HepG2 (cell line): Measurements from ENCODE around the gene TLE5. TPM values are rescaled to one million over a fixed set of nuclear protein-coding genes. Genes with fewer than 3 reads are reported as not detected.

Experiments used
- CREM ChIP-seq, 2 experiments: sonication (generic) in 1 of 2; formaldehyde crosslinking in 1 of 2; IDR thresholded peaks; 2 replicates each; pipeline versions ENCODE4 v1.4.0 to v1.6.1; 2016 to 2020; ENCODE audit warnings: antibody characterized with exemption in 1 of 2, mild to moderate bottlenecking in 1 of 2, missing genetic modification reagents in 1 of 2
- CTCF ChIP-seq: sonication (generic); formaldehyde crosslinking; IDR thresholded peaks from 2 replicates; pipeline ENCODE4 v1.5.0; 2020; ENCODE audit warnings: mild to moderate bottlenecking, missing genetic modification reagents, moderate library complexity
- FOXP1 ChIP-seq, 2 experiments: fragments of 450-650 bp in 1 of 2; IDR thresholded peaks; 2 replicates each; pipeline ENCODE4 v1.6.1; 2017 to 2018; ENCODE audit warnings: antibody characterized with exemption in 1 of 2
- JDP2 ChIP-seq: sonication (generic); formaldehyde crosslinking; IDR thresholded peaks from 2 replicates; pipeline ENCODE4 v1.8.1; 2022; ENCODE audit warnings: missing genetic modification reagents, borderline replicate concordance
- PITX1 ChIP-seq: sonication (generic); formaldehyde crosslinking; IDR thresholded peaks from 2 replicates; pipeline ENCODE4 v1.5.1; 2020; ENCODE audit warnings: mild to moderate bottlenecking, missing genetic modification reagents
- SOX13 ChIP-seq, 3 experiments: fragments of 450-650 bp in 1 of 3; sonication (generic) in 1 of 3; formaldehyde crosslinking in 1 of 3; IDR thresholded peaks in 2 of 3; conservative IDR thresholded peaks in 1 of 3; 2 replicates each; pipeline versions ENCODE4 v1.5.0 to v1.6.1; 2016 to 2020; ENCODE audit warnings: antibody characterized with exemption in 1 of 3, mild to moderate bottlenecking in 1 of 3, missing compliant biosample characterization in 1 of 3, missing genetic modification reagents in 1 of 3, moderate library complexity in 1 of 3
- SOX5 ChIP-seq: IDR thresholded peaks from 2 replicates; pipeline ENCODE4 v1.6.1; 2016; ENCODE audit warnings: borderline replicate concordance
- SRSF4 ChIP-seq: fragments of 200-400 bp; formaldehyde crosslinking; IDR thresholded peaks from one replicate; pipeline ENCODE4 v1.6.1; 2018; ENCODE audit warnings: mild to moderate bottlenecking, low read depth, low read length, moderate library complexity; ENCODE audit not compliant: poor library complexity, severe bottlenecking
- TBX3 ChIP-seq: fragments of 450-650 bp; IDR thresholded peaks from 2 replicates; pipeline ENCODE4 v1.6.1; 2017; ENCODE audit warnings: antibody characterized with exemption, mild to moderate bottlenecking, inconsistent platforms, borderline replicate concordance
- THRA ChIP-seq: sonication (generic); formaldehyde crosslinking; IDR thresholded peaks from 2 replicates; pipeline ENCODE4 v1.4.0; 2020; ENCODE audit warnings: missing genetic modification reagents, borderline replicate concordance
- ZFP82 ChIP-seq: sonication (generic); formaldehyde crosslinking; IDR thresholded peaks from 2 replicates; pipeline ENCODE4 v1.5.1; 2020; ENCODE audit warnings: mild to moderate bottlenecking, missing genetic modification reagents, borderline replicate concordance
- ZNF142 ChIP-seq: sonication (generic); formaldehyde crosslinking; IDR thresholded peaks from 2 replicates; pipeline ENCODE4 v1.4.0; 2020; ENCODE audit warnings: missing genetic modification reagents
- ZNF260 ChIP-seq: sonication (generic); formaldehyde crosslinking; IDR thresholded peaks from 2 replicates; pipeline ENCODE4 v1.4.0; 2020; ENCODE audit warnings: missing genetic modification reagents, low read depth, mild to moderate bottlenecking, borderline replicate concordance
- ZNF350 ChIP-seq: sonication (generic); formaldehyde crosslinking; IDR thresholded peaks from 2 replicates; pipeline ENCODE4 v1.4.0; 2020; ENCODE audit warnings: mild to moderate bottlenecking, low read depth, missing genetic modification reagents, borderline replicate concordance
- ZNF501 ChIP-seq: sonication (generic); formaldehyde crosslinking; IDR thresholded peaks from 2 replicates; pipeline ENCODE4 v1.5.1; 2020; ENCODE audit warnings: mild to moderate bottlenecking, moderate library complexity, missing genetic modification reagents
- ZNF768 ChIP-seq: sonication (generic); formaldehyde crosslinking; IDR thresholded peaks from 2 replicates; pipeline ENCODE4 v1.4.0; 2020; ENCODE audit warnings: missing genetic modification reagents
- polyA plus RNA-seq, 8 experiments: library from polyadenylated mRNA; depleted of rRNA in 3 of 8; stranded (reverse) in 7 of 8; unstranded in 1 of 8; fragments of >200 nt; fragmentation: Illumina TruSeq in 4 of 8; extraction: Trizol in 4 of 8; gene quantifications; 2 replicates each; pipeline versions ENCODE4 v1.2.1 to v1.2.3, GENCODE V29; 2011 to 2016; ENCODE audit warnings: low read depth in 4 of 8, missing spikeins in 1 of 8, mixed read lengths in 1 of 8; ENCODE audit not compliant: insufficient read depth in 1 of 8
- total RNA-seq, 5 experiments: library from RNA; depleted of rRNA; stranded (reverse); fragments of >200 nt; fragmentation: Illumina TruSeq; extraction: Trizol; gene quantifications; 2 replicates each; pipeline ENCODE4 v1.2.3, GENCODE V29; 2016; ENCODE audit warnings: low read depth in 1 of 5
- TF ChIP-seq, protein P1 (sequence below): IDR thresholded peaks from 2 replicates; pipeline ENCODE4 v1.6.1; 2012; ENCODE audit warnings: inconsistent platforms

The TLE5 gene
- total and polyA plus RNA-seq, 2 of the 13 experiments (the other 11 are each of a cell fraction or from before 2014, with no cell fraction given): 62.8 to 189 TPM

- peak; percentile 52; the same call in 1 of the 2 replicates for TF ChIP-seq ZNF501 (CRISPR knock-in tag)
- no peak for TF ChIP-seq ZFP82 (CRISPR knock-in tag)
- TF ChIP-seq SOX5 (CRISPR knock-in tag): no peak
- TF ChIP-seq THRA (CRISPR knock-in tag): no peak
- no peak for TF ChIP-seq SRSF4
- peak; percentile 81 for TF ChIP-seq ZNF142 (CRISPR knock-in tag)
- TF ChIP-seq SOX13 (IDR thresholded peaks at IDR 0.05): no peak
- TF ChIP-seq SOX13 (CRISPR knock-in tag; conservative IDR thresholded peaks at IDR 0.05 in 1 of 2, IDR thresholded peaks at IDR 0.05 in 1 of 2): no peak
- no peak for TF ChIP-seq CREM (IDR thresholded peaks at IDR 0.05)
- TF ChIP-seq CREM (CRISPR knock-in tag; IDR thresholded peaks at IDR 0.05): no peak
- TF ChIP-seq ZNF350 (CRISPR knock-in tag): 0 out of 2 replicates have a peak, but pooled peaks have one; percentile 20
- TF ChIP-seq ZNF260 (CRISPR knock-in tag): no peak
- no peak for TF ChIP-seq FOXP1 (IDR thresholded peaks at IDR 0.05)
- no peak for TF ChIP-seq FOXP1 (CRISPR knock-in tag; IDR thresholded peaks at IDR 0.05)
- TF ChIP-seq PITX1 (CRISPR knock-in tag): no peak
- no peak for TF ChIP-seq TBX3
- TF ChIP-seq, protein P1, sequence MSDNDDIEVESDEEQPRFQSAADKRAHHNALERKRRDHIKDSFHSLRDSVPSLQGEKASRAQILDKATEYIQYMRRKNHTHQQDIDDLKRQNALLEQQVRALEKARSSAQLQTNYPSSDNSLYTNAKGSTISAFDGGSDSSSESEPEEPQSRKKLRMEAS: peak; percentile 54; the same call in 1 of the 2 replicates
- no peak for TF ChIP-seq ZNF768
- TF ChIP-seq JDP2 (CRISPR knock-in tag): no peak
- peak; percentile 94 for TF ChIP-seq CTCF (CRISPR knock-in tag)
Observed at GRCh38 chr19:3075605-3076431, 13.5 kb upstream of the TLE5 start (continued).
